ENCODE measurements around the gene SOCS1.

GRCh38 chr16:11250786-11251524 lies 5.0 kb downstream of the SOCS1 start:
- TF ChIP-seq CTCF (IDR thresholded peaks at IDR 0.05; ENCODE audit: low read depth, low read length, poor library complexity, severe bottlenecking) (no peak), EZH2phosphoT487 (IDR thresholded peaks at IDR 0.05; ENCODE audit: borderline replicate concordance, low read length) (no peak)
